Activated CD4-positive, alpha-beta T cell treated with anti-CD3 and anti-CD28 coated beads for 36 hours (primary cell): ENCODE measurements around the gene MKX. TPM values are rescaled to one million over a fixed set of nuclear protein-coding genes. Genes with fewer than 3 reads are reported as not detected.

Experiments used
- ATAC-seq: fragments of 200-7000 bp; cut with Tn5 transposase; one replicate; pipeline ENCODE4 v1.10.0; 2021; ENCODE audit warnings: mild to moderate bottlenecking, moderate library complexity
- CTCF ChIA-PET: fragments of 350-600 bp; sonication (Branson Sonifier 250); formaldehyde crosslinking; loops from one replicate; lab custom pipeline; 2021; ENCODE audit warnings: antibody characterized with exemption; lab: Charles Lee
- POLR2A ChIA-PET: fragments of 350-600 bp; sonication (Branson Sonifier 250); formaldehyde crosslinking; loops from one replicate; lab custom pipeline; 2021; ENCODE audit warnings: antibody characterized with exemption, inconsistent platforms; lab: Charles Lee
- DNase-seq: peaks from one replicate; pipeline ENCODE4 v3.0.0-alpha.2; 2020
- H3K27ac Mint-ChIP-seq: one replicate; pipeline ENCODE4 v1.8.0; 2021; ENCODE audit warnings: mixed read lengths
- H3K27me3 Mint-ChIP-seq: one replicate; pipeline ENCODE4 v1.8.0; 2021; ENCODE audit warnings: mixed read lengths
- H3K36me3 Mint-ChIP-seq: one replicate; pipeline ENCODE4 v1.8.0; 2021; ENCODE audit warnings: low read depth, mixed read lengths
- H3K4me1 Mint-ChIP-seq: one replicate; pipeline ENCODE4 v1.8.0; 2021; ENCODE audit warnings: mixed read lengths
- H3K4me3 Mint-ChIP-seq: one replicate; pipeline ENCODE4 v1.8.0; 2021; ENCODE audit warnings: mild to moderate bottlenecking, moderate library complexity, mixed read lengths
- H3K9me3 Mint-ChIP-seq: one replicate; pipeline ENCODE4 v1.8.0; 2021; ENCODE audit warnings: low read depth, mixed read lengths
- intact Hi-C, 2 experiments: fragments of 100-400 bp; cut with DNase I in 1 of 2; cut with micrococcal nuclease in 1 of 2; formaldehyde crosslinking; loops; one replicate each; pipeline versions ENCODE4 v1.14.2 to v1.15.1; 2022 to 2024; cut with DNase I, micrococcal nuclease
- total RNA-seq, 2 experiments: library from RNA; stranded (reverse); gene quantifications; one replicate each; pipeline ENCODE4 v1.2.3, GENCODE V29; 2021

The MKX gene
- total RNA-seq, 2 experiments from 2014 or later, result 0.49 to 0.53 TPM

DNA sequence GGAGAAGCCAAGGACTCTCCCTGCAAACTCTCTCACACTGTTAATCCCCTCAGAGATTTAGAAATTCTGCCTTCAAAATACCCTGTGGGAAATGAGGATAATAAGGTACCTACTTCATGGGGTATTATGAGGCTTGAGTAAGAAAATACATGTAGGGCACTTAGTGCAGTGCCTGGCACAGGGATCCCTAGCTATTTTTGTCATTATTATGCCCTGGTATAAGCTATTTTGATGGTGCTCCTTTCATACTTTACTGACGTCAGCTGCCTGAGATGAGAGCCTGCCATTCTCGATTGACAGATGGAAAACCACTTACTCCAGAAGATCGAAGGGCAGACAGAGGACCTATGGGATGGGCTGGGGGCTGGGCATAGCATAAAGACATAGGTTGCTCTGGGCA lies 30.1 kb downstream of the MKX start:
- ATAC-seq (no peak), DNase-seq (no peak)
- Mint-ChIP-seq H3K27me3 (peaks cover 24% of the 10 kb centered on the region), H3K4me1 (no peaks in the 10 kb centered on the region), H3K9me3 (no peaks in the 10 kb centered on the region), H3K36me3 (no peaks in the 10 kb centered on the region), H3K27ac (no peak overlapping the region), H3K4me3 (no peak overlapping the region)
- ChIA-PET CTCF (no interaction called here), POLR2A (no interaction called here)
- intact Hi-C loops, result no loop called here

DNA sequence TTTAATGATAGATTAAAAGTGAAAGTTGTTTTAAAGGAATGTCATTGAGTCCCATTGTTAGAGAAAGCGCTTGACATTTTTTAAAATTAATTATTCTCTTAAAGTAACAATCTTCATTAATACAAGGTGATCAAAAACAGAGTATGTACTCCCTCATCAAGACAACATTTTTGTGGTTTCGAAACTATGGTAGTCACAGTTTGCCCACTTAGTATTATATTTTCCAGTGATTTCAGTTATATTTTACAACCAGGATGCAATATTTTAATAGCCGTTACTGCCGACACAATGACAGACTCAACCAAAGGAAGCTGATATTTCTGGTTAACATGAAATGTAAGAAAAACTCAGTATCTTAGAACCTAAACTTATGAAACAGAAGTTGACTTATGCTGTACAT lies 31.3 kb downstream of the MKX start:
- ChIA-PET CTCF (no interaction called here), POLR2A (no interaction called here)
- H3K27me3 Mint-ChIP-seq, result peaks cover 23% of the 10 kb centered on the region
- no peaks in the 10 kb centered on the region for H3K36me3 Mint-ChIP-seq
- no peaks in the 10 kb centered on the region for H3K4me1 Mint-ChIP-seq
- no peak overlapping the region for H3K4me3 Mint-ChIP-seq
- H3K9me3 Mint-ChIP-seq, result no peaks in the 10 kb centered on the region
- intact Hi-C loops, result no loop called here
- ATAC-seq, result no peak
- no peak for DNase-seq
- H3K27ac Mint-ChIP-seq, result no peak overlapping the region

DNA sequence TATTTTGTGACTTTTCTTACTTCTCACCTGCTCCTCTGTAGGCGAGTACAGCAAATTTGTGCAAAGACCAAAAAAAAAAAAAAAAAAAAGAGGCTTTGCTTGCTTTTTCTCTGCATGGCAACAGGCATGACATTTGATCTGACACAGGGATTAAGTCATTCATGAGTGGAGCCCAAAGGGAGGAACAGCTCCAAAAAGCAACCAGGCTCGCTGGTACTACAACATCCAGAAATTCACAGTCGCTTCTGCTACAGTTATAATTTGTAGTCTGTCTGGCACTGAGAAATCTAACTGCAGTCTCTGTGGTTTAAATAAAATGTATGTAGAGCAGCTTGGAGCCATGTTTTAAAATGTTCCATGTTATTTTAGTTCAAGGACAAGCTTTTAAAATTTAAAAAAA lies 31.7 kb downstream of the MKX start:
- intact Hi-C loops, result no loop called here
- no peaks in the 10 kb centered on the region for H3K36me3 Mint-ChIP-seq
- ATAC-seq, result no peak
- H3K27me3 Mint-ChIP-seq, result peaks cover 19% of the 10 kb centered on the region
- ChIA-PET CTCF (interaction anchor here (0.7 kb wide), 1 partner anchor 669 kb away, joined by 3 read pairs; no protein-coding TSS in a partner anchor), POLR2A (no interaction called here)
- H3K27ac Mint-ChIP-seq, result no peak overlapping the region
- no peaks in the 10 kb centered on the region for H3K9me3 Mint-ChIP-seq
- H3K4me3 Mint-ChIP-seq, result no peak overlapping the region
- no peaks in the 10 kb centered on the region for H3K4me1 Mint-ChIP-seq
- no peak for DNase-seq

DNA sequence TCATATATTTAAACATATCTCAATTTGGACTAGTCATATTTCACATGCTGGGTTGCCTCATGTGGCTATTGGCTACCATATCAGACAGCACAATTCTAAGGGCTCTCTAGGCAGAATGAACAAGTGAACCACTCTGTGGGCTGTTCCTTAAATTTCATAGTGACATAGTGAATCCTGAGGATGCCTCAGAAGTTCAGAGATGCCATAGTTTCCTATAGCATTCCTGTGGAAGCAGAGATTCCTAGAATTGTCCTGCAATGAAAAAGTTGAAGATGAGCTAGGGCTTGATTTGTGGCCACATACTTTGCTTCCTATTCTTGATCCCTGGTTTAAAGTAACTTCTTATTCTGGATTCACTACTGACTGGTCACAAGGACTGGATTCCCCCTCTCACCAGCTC lies 35.6 kb downstream of the MKX start:
- CTCF ChIA-PET, result interaction anchor here (0.5 kb wide), 2 partner anchors 150 to 337 kb away, joined by 3 to 4 read pairs; no protein-coding TSS in a partner anchor
- no peaks in the 10 kb centered on the region for H3K4me1 Mint-ChIP-seq
- H3K27me3 Mint-ChIP-seq, result peaks cover 3% of the 10 kb centered on the region
- ATAC-seq (no peak), DNase-seq (no peak)
- no peaks in the 10 kb centered on the region for H3K36me3 Mint-ChIP-seq
- no peak overlapping the region for H3K27ac Mint-ChIP-seq
- POLR2A ChIA-PET, result no interaction called here
- intact Hi-C loops, result no loop called here
- H3K4me3 Mint-ChIP-seq, result no peak overlapping the region
- no peaks in the 10 kb centered on the region for H3K9me3 Mint-ChIP-seq

DNA sequence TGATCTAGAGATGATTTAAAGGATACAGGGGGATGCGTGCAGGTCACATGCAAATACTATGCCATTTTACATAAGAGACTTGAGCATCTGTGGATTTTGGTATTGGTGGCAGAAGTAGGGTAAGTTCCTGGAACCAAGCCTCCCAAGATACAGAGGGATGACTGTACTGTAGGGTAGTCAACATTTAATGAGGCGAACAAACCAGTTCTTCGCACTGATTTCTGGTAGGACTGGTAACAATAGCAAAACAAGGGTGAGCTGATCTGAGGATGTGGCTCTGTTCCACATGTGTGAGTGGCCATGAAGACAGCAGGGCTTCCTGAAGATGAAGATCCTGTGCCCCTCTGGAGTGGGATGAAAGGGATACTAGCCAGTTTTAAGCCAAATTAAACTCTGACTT lies 36.3 kb downstream of the MKX start:
- H3K9me3 Mint-ChIP-seq, result no peaks in the 10 kb centered on the region
- H3K27ac Mint-ChIP-seq, result no peak overlapping the region
- ATAC-seq (no peak), DNase-seq (no peak)
- peaks cover 3% of the 10 kb centered on the region for H3K27me3 Mint-ChIP-seq
- no peaks in the 10 kb centered on the region for H3K36me3 Mint-ChIP-seq
- no peaks in the 10 kb centered on the region for H3K4me1 Mint-ChIP-seq
- ChIA-PET CTCF (interaction anchor here (1.5 kb wide), 1 partner anchor 10 kb away, joined by 4 read pairs; no protein-coding TSS in a partner anchor), POLR2A (no interaction called here)
- H3K4me3 Mint-ChIP-seq, result no peak overlapping the region
- intact Hi-C loops, result no loop called here

DNA sequence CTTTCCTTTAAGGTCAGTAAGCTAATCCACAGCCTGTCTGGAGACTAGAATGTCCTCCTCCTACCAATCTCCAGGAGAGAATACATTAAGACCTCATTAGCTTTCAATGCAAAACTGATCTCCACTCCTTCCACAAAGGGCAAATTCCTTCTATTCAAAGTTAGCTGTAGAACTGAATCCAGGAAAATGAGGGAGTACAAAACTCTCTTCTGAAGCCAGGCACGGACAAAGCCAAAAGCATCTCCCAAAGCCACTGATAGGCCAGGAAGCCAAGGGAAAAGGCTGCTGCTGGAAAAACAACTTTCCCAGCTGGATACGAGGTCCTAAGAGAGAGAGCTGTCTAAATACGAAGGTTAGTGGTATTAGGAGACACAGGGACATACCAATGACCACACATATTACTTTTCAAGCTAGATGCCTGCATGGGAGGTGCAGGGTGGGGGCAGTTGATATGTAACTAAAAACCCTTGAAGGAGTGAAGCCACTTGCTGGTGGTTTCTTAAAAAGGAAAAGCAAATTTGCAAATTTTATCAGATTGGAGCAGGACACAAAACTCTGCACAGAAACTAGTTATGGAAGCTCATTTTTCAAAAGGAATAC lies 43.6 kb downstream of the MKX start:
- Mint-ChIP-seq H3K4me1 (no peaks in the 10 kb centered on the region), H3K9me3 (no peaks in the 10 kb centered on the region), H3K27ac (no peak overlapping the region), H3K36me3 (no peaks in the 10 kb centered on the region), H3K27me3 (peaks cover 14% of the 10 kb centered on the region), H3K4me3 (no peak overlapping the region)
- DNase-seq (no peak), ATAC-seq (no peak)
- ChIA-PET CTCF (interaction anchor here (0.6 to 1.6 kb wide), 3 partner anchors 14 to 81 kb away, joined by 3 to 4 read pairs (median 4); no protein-coding TSS in a partner anchor), POLR2A (no interaction called here)
- intact Hi-C loops, result no loop called here

DNA sequence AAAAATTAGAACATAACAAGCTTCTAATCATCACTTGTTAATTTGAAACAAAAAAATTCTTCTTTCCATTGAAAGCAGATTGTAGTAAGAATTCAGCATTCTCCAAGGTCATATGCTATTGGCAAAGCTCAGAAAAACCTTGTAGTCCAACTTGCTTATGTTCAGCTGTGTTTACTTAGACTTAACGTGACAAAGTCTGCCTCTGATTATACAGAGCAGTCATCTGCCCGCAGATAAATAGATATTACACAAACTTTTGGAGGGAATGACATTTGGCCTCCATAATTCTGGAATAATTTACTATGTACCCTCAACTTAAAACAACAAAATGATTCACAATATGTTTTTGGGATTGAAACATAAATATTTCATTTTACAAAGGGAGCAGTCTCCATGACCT lies 45.8 kb downstream of the MKX start:
- CTCF ChIA-PET, result interaction anchor here (0.6 to 1.3 kb wide), 3 partner anchors 9 to 701 kb away, joined by 3 to 4 read pairs (median 3); no protein-coding TSS in a partner anchor
- Mint-ChIP-seq H3K9me3 (no peaks in the 10 kb centered on the region), H3K36me3 (no peaks in the 10 kb centered on the region), H3K27ac (no peak overlapping the region), H3K4me3 (no peak overlapping the region), H3K27me3 (peaks cover 14% of the 10 kb centered on the region), H3K4me1 (no peaks in the 10 kb centered on the region)
- intact Hi-C loops, result no loop called here
- POLR2A ChIA-PET, result no interaction called here
- ATAC-seq (no peak), DNase-seq (no peak)

DNA sequence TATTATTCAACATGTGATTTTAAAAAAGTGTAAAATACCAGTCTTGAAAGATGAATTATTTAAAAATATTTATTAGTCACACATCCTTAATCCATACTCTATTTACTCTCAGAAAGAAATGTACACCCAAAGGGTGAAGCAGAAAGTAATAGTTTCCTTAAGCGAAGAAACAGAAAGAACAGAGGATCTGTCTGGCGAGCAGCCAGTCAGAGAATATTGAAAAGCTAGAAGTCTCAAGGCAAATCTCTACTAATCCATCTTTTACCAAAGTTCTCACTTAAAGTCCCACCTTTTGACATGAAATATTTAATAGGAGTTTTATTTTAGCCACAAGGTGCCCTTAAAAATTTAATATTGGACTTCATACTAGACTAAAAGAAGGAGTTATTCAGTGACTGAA lies 46.7 kb downstream of the MKX start:
- no peak for ATAC-seq
- ChIA-PET CTCF (interaction anchor here (0.6 to 1.3 kb wide), 4 partner anchors 10 to 702 kb away, joined by 3 to 4 read pairs (median 3); no protein-coding TSS in a partner anchor), POLR2A (no interaction called here)
- Mint-ChIP-seq H3K36me3 (no peaks in the 10 kb centered on the region), H3K4me1 (no peaks in the 10 kb centered on the region), H3K4me3 (no peak overlapping the region), H3K27ac (no peak overlapping the region), H3K27me3 (peaks cover 14% of the 10 kb centered on the region), H3K9me3 (no peaks in the 10 kb centered on the region)
- no peak for DNase-seq
- intact Hi-C loops, result no loop called here

DNA sequence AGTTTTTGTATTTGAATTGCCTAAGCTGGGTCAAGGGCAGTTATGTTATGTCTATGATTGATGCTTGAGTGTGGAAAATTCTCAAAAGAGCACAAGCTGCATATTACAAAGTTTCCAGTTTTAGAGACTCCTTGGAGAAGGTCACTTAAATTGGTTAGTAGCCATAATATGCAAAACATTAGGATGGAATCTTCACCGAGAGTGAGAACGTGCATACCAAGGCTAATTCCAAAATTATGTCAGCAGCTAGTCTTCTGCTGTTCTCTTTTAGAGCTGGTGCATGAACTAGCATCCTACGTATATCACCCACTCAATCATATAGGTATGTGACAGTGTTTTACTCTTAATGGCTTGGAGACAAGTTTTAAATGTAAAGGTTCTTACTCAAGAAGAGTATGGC lies 49.2 kb downstream of the MKX start:
- H3K9me3 Mint-ChIP-seq, result no peaks in the 10 kb centered on the region
- DNase-seq, result no peak

DNA sequence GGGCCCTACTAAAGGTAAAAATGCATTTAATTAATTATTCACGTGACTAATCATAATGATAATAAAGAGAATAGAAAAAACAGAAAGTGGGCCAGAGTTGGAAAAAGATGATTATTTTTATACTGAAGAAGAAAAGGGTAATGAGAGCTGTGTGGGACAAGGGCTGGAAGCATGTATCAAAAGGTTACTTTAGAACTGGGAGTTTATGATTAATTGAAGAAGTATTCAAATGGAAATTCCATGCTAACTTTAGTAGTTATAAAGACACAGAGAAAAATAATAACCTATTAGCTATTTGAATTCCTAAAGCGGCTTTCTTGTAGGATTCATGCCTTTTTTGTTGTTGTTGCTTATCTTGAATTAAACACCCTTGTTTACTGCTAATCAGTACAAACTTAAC lies 49.9 kb downstream of the MKX start:
- Mint-ChIP-seq H3K27ac (no peak overlapping the region), H3K27me3 (peaks cover 13% of the 10 kb centered on the region), H3K9me3 (no peaks in the 10 kb centered on the region), H3K4me1 (no peaks in the 10 kb centered on the region), H3K36me3 (no peaks in the 10 kb centered on the region), H3K4me3 (no peak overlapping the region)
- intact Hi-C loops, result no loop called here
- no peak for DNase-seq
- ChIA-PET CTCF (interaction anchor here (0.7 kb wide), 1 partner anchor 1277 kb away, joined by 3 read pairs; no protein-coding TSS in a partner anchor), POLR2A (no interaction called here)
- no peak for ATAC-seq

More for the DNA sequence above, 49.2 kb downstream of the MKX start:
- H3K4me3 Mint-ChIP-seq, result no peak overlapping the region
- intact Hi-C loops, result no loop called here
- ChIA-PET POLR2A (no interaction called here), CTCF (interaction anchor here (0.5 to 0.7 kb wide), 2 partner anchors 282 to 744 kb away, joined by 4 read pairs; no protein-coding TSS in a partner anchor)
- H3K36me3 Mint-ChIP-seq, result no peaks in the 10 kb centered on the region
- H3K4me1 Mint-ChIP-seq, result no peaks in the 10 kb centered on the region
- no peak for ATAC-seq
- H3K27me3 Mint-ChIP-seq, result peaks cover 13% of the 10 kb centered on the region
- no peak overlapping the region for H3K27ac Mint-ChIP-seq

DNA sequence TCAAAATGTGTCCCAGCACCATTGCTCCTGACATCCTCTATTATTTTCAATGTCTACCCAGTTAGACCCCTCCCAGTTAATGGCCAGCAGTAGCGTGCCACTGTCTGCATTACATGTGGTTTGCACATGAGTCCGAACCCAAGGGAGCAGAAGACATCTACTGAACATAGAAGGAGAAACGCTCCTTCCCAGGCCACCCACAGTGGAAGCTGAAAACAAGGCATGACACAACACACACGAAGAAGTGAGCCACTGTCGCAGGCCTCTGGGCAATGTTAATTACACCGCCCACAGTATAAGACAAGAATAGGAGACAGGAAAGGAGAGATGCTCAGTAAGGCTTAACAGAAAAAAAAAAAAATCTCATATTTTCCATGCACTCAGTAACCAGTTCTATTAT lies 50.5 kb downstream of the MKX start:
- Mint-ChIP-seq H3K4me1 (no peaks in the 10 kb centered on the region), H3K9me3 (no peaks in the 10 kb centered on the region), H3K27me3 (peaks cover 13% of the 10 kb centered on the region), H3K36me3 (no peaks in the 10 kb centered on the region), H3K27ac (no peak overlapping the region), H3K4me3 (no peak overlapping the region)
- intact Hi-C loops, result no loop called here
- ATAC-seq (no peak), DNase-seq (no peak)
- CTCF ChIA-PET, result interaction anchor here (0.7 kb wide), 1 partner anchor 1278 kb away, joined by 3 read pairs; no protein-coding TSS in a partner anchor
- POLR2A ChIA-PET, result no interaction called here

DNA sequence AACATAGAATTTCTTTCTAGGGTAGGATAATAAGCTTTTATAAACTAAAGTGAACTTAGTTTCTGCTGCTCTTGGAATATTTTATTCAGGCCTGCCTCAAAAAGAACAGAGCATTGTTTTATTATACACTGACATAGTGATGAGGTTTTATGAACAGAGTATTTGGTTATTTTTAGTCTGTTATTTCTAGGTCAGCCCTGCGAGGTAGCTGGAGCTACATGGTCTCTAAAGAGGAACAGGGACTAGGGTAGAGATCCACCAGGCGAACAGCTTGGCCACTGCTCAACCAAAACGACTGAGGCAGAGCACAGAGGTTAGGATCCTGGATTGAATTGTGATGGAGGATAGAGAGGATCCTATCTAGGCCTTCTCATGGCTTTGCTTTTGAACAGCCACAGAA lies 53.0 kb downstream of the MKX start:
- peaks cover 14% of the 10 kb centered on the region for H3K27me3 Mint-ChIP-seq
- ATAC-seq, result no peak

More for the DNA sequence above, 53.0 kb downstream of the MKX start:
- H3K4me3 Mint-ChIP-seq, result no peak overlapping the region
- H3K27ac Mint-ChIP-seq, result no peak overlapping the region
- POLR2A ChIA-PET, result no interaction called here
- no peaks in the 10 kb centered on the region for H3K36me3 Mint-ChIP-seq
- DNase-seq, result no peak
- no peaks in the 10 kb centered on the region for H3K9me3 Mint-ChIP-seq
- intact Hi-C loops, result no loop called here
- CTCF ChIA-PET, result no interaction called here
- H3K4me1 Mint-ChIP-seq, result no peaks in the 10 kb centered on the region
